Adrenal gland (tissue), 12 donors: Measurements from ENCODE around the gene LYPD5. TPM values are rescaled to one million over a fixed set of nuclear protein-coding genes. Genes with fewer than 3 reads are reported as not detected.
A peak's percentile ranks its signal among the peaks of the same experiment; 100 is the strongest.
"Not testable (repeated sequence)": the region's sequence is repeated elsewhere in the genome, so short reads cannot be mapped to it uniquely, and the experiment has no call there.

Experiments
- DNase-seq, 7 donors: peaks; one replicate each; pipeline ENCODE4 v3.0.0-alpha.2; 2019 to 2020
- H3K27ac ChIP-seq, 5 donors: fragments of 200-600 bp; sonication (generic) in 4 of 5; 1 replicate in 3 of 5; 2 replicates in 2 of 5; pipeline versions ENCODE4 v1.5.1 to v1.8.0; 2016 to 2020; ENCODE audit warnings: mild to moderate bottlenecking in 1 of 5
- H3K27me3 ChIP-seq: fragments of 200-600 bp; 2 replicates; pipeline ENCODE4 v1.8.0; 2021
- H3K36me3 ChIP-seq, 2 donors: fragments of 200-600 bp; replicated peaks in 1 of 2; 1 replicate in 1 of 2; 2 replicates in 1 of 2; pipeline versions ENCODE4 v1.5.1 to v1.8.0; 2018 to 2022
- H3K4me1 ChIP-seq, 2 donors: fragments of 200-600 bp; replicated peaks in 1 of 2; 1 replicate in 1 of 2; 2 replicates in 1 of 2; pipeline versions ENCODE4 v1.5.1 to v1.8.0; 2018 to 2021
- H3K4me3 ChIP-seq, 4 donors: fragments of 200-600 bp; sonication (generic) in 3 of 4; one replicate each; pipeline ENCODE4 v1.5.1; 2016 to 2018
- H3K9me3 ChIP-seq, 3 donors: fragments of 200-600 bp; sonication (generic) in 1 of 3; replicated peaks in 1 of 3; 1 replicate in 2 of 3; 2 replicates in 1 of 3; pipeline versions ENCODE4 v1.5.1 to v1.8.0; 2016 to 2021
- CTCF ChIP-seq, 6 experiments: fragments of 450-650 bp in 4 of 6; fragments of 200-600 bp in 2 of 6; sonication (generic) in 1 of 6; IDR thresholded peaks; 1 replicate in 5 of 6; 2 replicates in 1 of 6; pipeline versions ENCODE4 v1.5.1 to v1.8.0; 2016 to 2021; ENCODE audit warnings: antibody characterized with exemption in 6 of 6, mild to moderate bottlenecking in 2 of 6, moderate library complexity in 1 of 6
- POLR2A ChIP-seq, 2 donors: fragments of 450-650 bp; IDR thresholded peaks; one replicate each; pipeline ENCODE4 v1.6.1; 2017; ENCODE audit warnings: antibody characterized with exemption in 2 of 2, mild to moderate bottlenecking in 2 of 2, moderate library complexity in 1 of 2
- WGBS, 4 donors: extraction: QIAGEN DNeasy Blood & Tissue Kit in 2 of 4; methylation state at CpG; one replicate each; pipeline versions ENCODE4 v1.1.5 to v1.1.7; 2013 to 2017; 5-methylcytosine and 5-hydroxymethylcytosine counted together
- intact Hi-C, 2 donors: fragments of 100-400 bp; cut with DNase I; formaldehyde crosslinking; loops; one replicate each; pipeline versions ENCODE4 v1.14.1 to v1.15.0; 2022 to 2023
- polyA plus RNA-seq, 3 donors: library from polyadenylated mRNA; stranded (reverse); fragments of 200-250 nt in 2 of 3; fragments of 350-450 nt in 1 of 3; fragmentation: Illumina TruSeq in 1 of 3; extraction: RNeasy Lipid Tissue Mini Kit (QIAGEN cat#74804) in 1 of 3; gene quantifications; one replicate each; pipeline ENCODE4 v1.2.3, GENCODE V29; 2013 to 2014
- total RNA-seq, 9 donors: library from RNA; depleted of rRNA in 4 of 9; stranded (reverse); fragments of >200 nt in 4 of 9; fragments of 120-200 nt in 1 of 9; fragmentation: NEBNext Ultra II Directional in 1 of 9; extraction: Animal tissue kit (Norgen Biotek cat#: 25700) in 1 of 9; gene quantifications; one replicate each; pipeline versions ENCODE4 v1.1.0 to v1.2.4, GENCODE V29; 2013 to 2023
- donor health status: healthy with polysubstance abuse.
- donor health status: Bipolar disorder and iron deficiency.
- donor health status: DM: yes; HTN: yes; CAD: no.
- donor health status: DM: no; HTN: no; CAD: no.
- donor health status: DM: no; HTN: no; CAD: no.
- donor health status: DM: yes; HTN: yes; CAD: no.

The LYPD5 gene
- total and polyA plus RNA-seq, 12 donors, result 0.32 to 3.0 (median 0.91) TPM; not detected in 1

- no peak overlapping the region for H3K27ac ChIP-seq
- no peak for TF ChIP-seq POLR2A (IDR thresholded peaks at IDR 0.05)
- TF ChIP-seq CTCF (IDR thresholded peaks at IDR 0.05), result peak; percentile 25 to 58 (median 52)
- no peak for DNase-seq
- H3K27me3 ChIP-seq, result no peaks in the 10 kb centered on the region
- intact Hi-C loops, result no loop called here
- no peaks in the 10 kb centered on the region for H3K36me3 ChIP-seq
- whole genome bisulfite sequencing, 4 donors, result 34 to 41% (median 36%) methylated on average over 8 of the region's 8 CpGs
- no peak overlapping the region for H3K4me3 ChIP-seq
- H3K4me1 ChIP-seq, result no peaks in the 10 kb centered on the region
- no peaks in the 10 kb centered on the region for H3K9me3 ChIP-seq
Measured at GRCh38 chr19:43809762-43810696, 7.8 kb upstream of the LYPD5 start.

- H3K4me1 ChIP-seq, result no peaks in the 10 kb centered on the region
- no peaks in the 10 kb centered on the region for H3K36me3 ChIP-seq
- no peaks in the 10 kb centered on the region for H3K27me3 ChIP-seq
- DNase-seq, result peak in 1 of 7 donors; percentile 23
- intact Hi-C loops, result no loop called here
- H3K27ac ChIP-seq, result no peak overlapping the region
- H3K4me3 ChIP-seq, result no peak overlapping the region
- no peak for TF ChIP-seq POLR2A (IDR thresholded peaks at IDR 0.05)
- no peak for TF ChIP-seq CTCF (IDR thresholded peaks at IDR 0.05)
- no peaks in the 10 kb centered on the region for H3K9me3 ChIP-seq
Measured at GRCh38 chr19:43807651-43808050, 5.4 kb upstream of the LYPD5 start.

GRCh38 chr19:43806848-43807247 lies 4.6 kb upstream of the LYPD5 start:
- no peak overlapping the region for H3K27ac ChIP-seq
- DNase-seq, result no peak
- 46 to 76% (median 72%) methylated on average over 4 to 5 of the region's 5 CpGs for WGBS, 4 donors
- intact Hi-C loops, result no loop called here
- no peaks in the 10 kb centered on the region for H3K9me3 ChIP-seq
- no peaks in the 10 kb centered on the region for H3K4me1 ChIP-seq
- no peaks in the 10 kb centered on the region for H3K27me3 ChIP-seq
- H3K4me3 ChIP-seq, result no peak overlapping the region
- no peaks in the 10 kb centered on the region for H3K36me3 ChIP-seq
- TF ChIP-seq POLR2A (IDR thresholded peaks at IDR 0.05) (no peak), CTCF (IDR thresholded peaks at IDR 0.05) (no peak)

GRCh38 chr19:43806401-43806800 lies 4.2 kb upstream of the LYPD5 start:
- intact Hi-C loops, H3K27ac ChIP-seq, H3K4me3 ChIP-seq, H3K4me1 ChIP-seq, H3K36me3 ChIP-seq, H3K9me3 ChIP-seq, H3K27me3 ChIP-seq: not testable (repeated sequence)
- WGBS, 4 donors, result 77 to 83% (median 80%) methylated on average over 7 of the region's 7 CpGs
- DNase-seq, result peak in 1 of 7 donors; percentile 7

DNA sequence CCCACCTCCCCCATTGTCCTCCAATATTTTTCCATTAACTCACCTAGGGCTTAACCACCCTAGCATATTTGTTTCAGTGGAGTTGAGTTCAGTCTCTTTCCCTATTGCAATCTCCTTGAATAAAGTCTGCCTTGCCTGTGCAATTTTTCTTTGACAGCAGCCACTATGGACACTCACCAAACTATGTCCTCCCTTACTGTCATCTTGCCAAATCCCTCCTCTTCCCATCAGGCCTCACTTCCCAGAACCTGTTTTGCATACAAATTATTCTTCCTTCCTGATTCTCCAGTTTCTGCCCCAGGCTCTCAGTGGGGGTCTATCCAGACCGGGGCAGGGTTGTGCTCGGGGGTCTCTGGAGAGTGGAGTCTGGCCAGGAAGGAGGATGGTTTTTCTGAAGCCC lies 2.2 kb upstream of the LYPD5 start:
- intact Hi-C loops, result no loop called here
- H3K4me3 ChIP-seq, result no peak overlapping the region
- 44 to 75% (median 59%) methylated on average over 2 of the region's 2 CpGs for WGBS, 4 donors

More for the DNA sequence above, 2.2 kb upstream of the LYPD5 start:
- Histone ChIP-seq H3K36me3 (no peaks in the 10 kb centered on the region), H3K4me1 (no peaks in the 10 kb centered on the region), H3K27me3 (no peaks in the 10 kb centered on the region), H3K9me3 (no peaks in the 10 kb centered on the region), H3K27ac (no peak overlapping the region)
- no peak for DNase-seq
- no peak for TF ChIP-seq CTCF (IDR thresholded peaks at IDR 0.05)
- TF ChIP-seq POLR2A (IDR thresholded peaks at IDR 0.05), result no peak
